ENCODE results near the gene NEU3. TPM values are rescaled to one million over a fixed set of nuclear protein-coding genes. Genes with fewer than 3 reads are reported as not detected.

NEU3 gene
- total RNA-seq, 1 donor from 2014 or later, result 18.4 TPM

- intact Hi-C loops (cut with micrococcal nuclease), result no loop called here
Observed at GRCh38 chr11:75056814-75057213, 68.1 kb downstream of the NEU3 start.

- intact Hi-C loops (cut with micrococcal nuclease), result no loop called here
Observed at GRCh38 chr11:75059299-75059698, 70.6 kb downstream of the NEU3 start.

GRCh38 chr11:75063741-75064314 lies 75.1 kb downstream of the NEU3 start:
- intact Hi-C loops (cut with micrococcal nuclease), result no loop called here

GRCh38 chr11:75066061-75066460 lies 77.3 kb downstream of the NEU3 start:
- intact Hi-C loops (cut with micrococcal nuclease), result no loop called here

Other genes with a start within 250 kb of the NEU3 start
- gene RNF169, start 240.1 kb upstream of the NEU3 start, total RNA-seq, result 16.5 and 16.9 TPM in 2 replicates
- 7.7 and 8.1 TPM in 2 replicates for gene XRRA1, start 39.8 kb upstream of the NEU3 start, total RNA-seq
- 210 and 214 TPM in 2 replicates for gene SPCS2, start 39.7 kb upstream of the NEU3 start, total RNA-seq
- not detected in 2 replicates for gene OR2AT4, start 107.9 kb downstream of the NEU3 start, total RNA-seq
- 0.05 TPM in 1 of 2 replicates, not detected in the other for gene SLCO2B1, start 162.2 kb downstream of the NEU3 start, total RNA-seq